ENCODE measurements around the gene RPS6KA5.
"Not testable (repeated sequence)": the region's sequence is repeated elsewhere in the genome, so short reads cannot be mapped to it uniquely, and the experiment has no call there.

The RPS6KA5 gene

DNA sequence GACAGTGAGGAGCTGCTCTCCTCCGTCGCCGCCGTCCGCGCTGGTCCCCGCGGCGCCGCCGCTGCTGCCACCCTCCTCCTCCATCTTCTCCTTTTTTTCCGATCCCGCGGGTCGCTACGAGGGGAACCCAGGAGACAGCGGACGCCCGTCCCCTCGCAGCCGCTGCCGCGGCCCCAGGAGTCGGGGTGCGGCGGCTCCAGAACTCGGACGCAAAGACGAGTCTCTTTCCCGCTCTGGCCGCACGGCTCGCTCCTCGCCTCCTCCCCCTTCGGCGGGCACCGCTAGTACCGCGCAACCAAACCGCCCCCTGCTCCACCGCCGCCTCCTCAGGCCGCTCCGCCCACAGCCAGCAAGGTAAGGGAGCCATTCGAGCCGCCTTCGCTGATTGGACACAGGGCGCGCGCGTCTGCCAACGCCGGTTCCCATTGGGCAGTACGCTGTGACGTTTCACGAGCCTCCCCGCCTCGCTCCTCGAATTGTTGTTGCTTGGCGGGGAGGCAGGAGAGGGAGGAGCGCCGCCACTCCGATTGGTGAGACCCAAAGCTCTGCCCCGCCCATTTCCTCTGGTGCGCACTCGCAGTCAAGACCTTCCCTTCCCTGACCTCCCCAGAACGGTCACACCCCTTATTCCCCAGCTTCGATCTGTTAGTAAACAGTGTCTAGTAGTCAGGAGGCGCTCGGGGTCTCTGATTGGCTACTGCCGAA lies at the start of gene RPS6KA5:
Gene RPS6KA5, minus strand, starts transcription at position 291 of the 705 bp plus-strand sequence. Its CDS starts 207 bp downstream, at position 84.
- H3K4me3 ChIP-seq (ENCODE audit: low read depth, low read length): peak within 1 kb of the TSS; percentile 79
- no peak for TF ChIP-seq CTCF (IDR thresholded peaks at IDR 0.05; ENCODE audit: low read depth, low read length)

GRCh38 chr14:91108941-91109611 lies 48.6 kb upstream of the RPS6KA5 start:
- TF ChIP-seq CTCF (IDR thresholded peaks at IDR 0.05; ENCODE audit: low read depth, low read length): no peak
- H3K4me3 ChIP-seq (ENCODE audit: low read depth, low read length): no peak overlapping the region

- no peak for TF ChIP-seq CTCF (IDR thresholded peaks at IDR 0.05; ENCODE audit: low read depth, low read length)
- H3K4me3 ChIP-seq (ENCODE audit: low read depth, low read length): no peak overlapping the region
Observed at GRCh38 chr14:91103116-91103515, 42.7 kb upstream of the RPS6KA5 start.

DNA sequence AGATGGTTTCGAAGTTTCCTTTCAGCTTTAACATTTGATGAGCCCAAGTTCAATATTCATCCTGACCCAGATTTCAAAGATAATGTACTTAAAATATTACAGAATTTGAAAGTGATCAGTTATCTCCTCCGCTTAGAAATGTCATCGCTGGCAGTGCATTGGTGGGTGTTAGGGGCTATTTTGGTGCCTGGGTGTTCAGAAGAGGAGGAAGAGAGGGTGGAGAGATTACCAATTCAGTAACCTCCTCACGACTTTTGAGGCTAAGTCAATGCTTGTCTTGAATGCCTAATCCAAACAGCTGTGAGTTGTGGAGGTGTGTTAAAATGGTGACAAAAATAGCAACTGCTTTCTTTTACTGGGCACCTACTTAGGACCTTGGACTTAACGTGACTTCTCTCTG lies 39.7 kb upstream of the RPS6KA5 start:
- TF ChIP-seq CTCF (IDR thresholded peaks at IDR 0.05; ENCODE audit: low read depth, low read length): no peak
- H3K4me3 ChIP-seq (ENCODE audit: low read depth, low read length): no peak overlapping the region

DNA sequence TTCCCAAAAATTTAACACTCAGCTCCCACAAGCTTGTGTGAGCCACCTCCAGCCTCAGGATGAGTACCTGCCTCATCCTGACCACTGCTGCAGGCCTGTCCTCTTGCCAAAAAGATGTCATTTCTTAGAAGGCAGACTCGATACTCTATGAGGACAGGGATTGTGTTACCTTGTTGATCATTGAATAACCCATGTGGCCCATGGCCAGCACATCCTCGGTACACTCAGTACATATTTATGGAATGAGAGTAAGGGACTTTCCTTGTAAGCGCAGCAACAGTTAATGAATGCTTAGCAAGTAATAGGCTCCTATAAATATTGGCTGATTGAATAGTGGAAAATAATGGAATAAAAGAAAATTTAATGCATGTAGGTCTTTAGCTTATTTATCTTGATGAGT lies 38.1 kb upstream of the RPS6KA5 start:
- TF ChIP-seq CTCF (IDR thresholded peaks at IDR 0.05; ENCODE audit: low read depth, low read length): no peak
- no peak overlapping the region for H3K4me3 ChIP-seq (ENCODE audit: low read depth, low read length)

- H3K4me3 ChIP-seq (ENCODE audit: low read depth, low read length): not testable (repeated sequence)
Observed at GRCh38 chr14:91097657-91098056, 37.2 kb upstream of the RPS6KA5 start.

DNA sequence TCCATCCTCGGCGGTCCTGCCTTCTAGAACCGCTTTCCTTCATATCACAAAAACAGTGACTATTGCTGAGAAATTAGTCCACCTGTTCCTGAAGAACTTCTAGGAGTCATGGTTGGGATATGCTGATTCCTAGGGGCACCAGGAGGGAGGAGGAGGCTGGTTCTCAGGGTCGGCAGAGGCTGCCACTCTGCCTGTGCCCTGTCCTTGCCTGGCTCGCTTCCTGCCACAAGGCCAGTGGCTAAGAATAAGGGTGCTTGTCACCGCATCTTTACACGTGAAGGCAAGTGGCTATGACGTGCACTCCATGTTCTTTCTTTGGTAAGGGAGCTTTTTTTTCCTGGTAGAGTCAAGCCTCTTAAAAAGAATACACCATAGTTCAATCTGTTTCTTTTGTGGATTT lies 34.7 kb upstream of the RPS6KA5 start:
- TF ChIP-seq CTCF (IDR thresholded peaks at IDR 0.05; ENCODE audit: low read depth, low read length): no peak
- no peak overlapping the region for H3K4me3 ChIP-seq (ENCODE audit: low read depth, low read length)

Data from WI38 (cell line).